Measurements from ENCODE around the gene DOCK11. TPM values are rescaled to one million over a fixed set of nuclear protein-coding genes. Genes with fewer than 3 reads are reported as not detected.
"Not testable (repeated sequence)": the region's sequence is repeated elsewhere in the genome, so short reads cannot be mapped to it uniquely, and the experiment has no call there.

DOCK11 gene
- total and polyA plus RNA-seq, 2 donors from 2014 or later = 11.4 to 49.5 TPM

GRCh38 chrX:118484216-118484903 is 11.3 kb upstream of the DOCK11 start:
- Histone ChIP-seq H3K27me3 (ENCODE audit: control insufficient read depth, insufficient read depth, low read length) (no peaks in the 10 kb centered on the region), H3K4me1 (ENCODE audit: control insufficient read depth in 2 of 3, insufficient read depth in 2 of 3, low read depth in 1 of 3, low read length in 3 of 3) (no peaks in the 10 kb centered on the region), H3K4me3 (ENCODE audit: low read length in 3 of 3) (no peak overlapping the region), H3K9me3 (ENCODE audit: control insufficient read depth in 2 of 3, insufficient read depth in 1 of 3, low read length in 3 of 3) (no peaks in the 10 kb centered on the region), H3K27ac (ENCODE audit: low read depth in 2 of 2, low read length in 2 of 2) (no peak overlapping the region), H3K36me3 (ENCODE audit: control insufficient read depth in 2 of 3, insufficient read depth in 3 of 3, low read length in 3 of 3) (no peaks in the 10 kb centered on the region), H3K9ac (ENCODE audit: low read length in 3 of 3) (no peak overlapping the region)
- DNase-seq (no peak), FAIRE-seq (no peak)
- no peak for TF ChIP-seq CTCF (IDR thresholded peaks at IDR 0.05; ENCODE audit: borderline replicate concordance, extremely low read depth, insufficient read depth)
- intact Hi-C loops (cut with DNase I) = no loop called here

GRCh38 chrX:118486693-118487092 is 8.9 kb upstream of the DOCK11 start:
- DNase-seq; H3K4me1 ChIP-seq (ENCODE audit: control insufficient read depth in 2 of 3, insufficient read depth in 2 of 3, low read depth in 1 of 3, low read length in 3 of 3); H3K9me3 ChIP-seq (ENCODE audit: control insufficient read depth in 2 of 3, insufficient read depth in 1 of 3, low read length in 3 of 3); H3K27me3 ChIP-seq (ENCODE audit: control insufficient read depth, insufficient read depth, low read length); FAIRE-seq; H3K27ac ChIP-seq (ENCODE audit: low read depth in 2 of 2, low read length in 2 of 2); intact Hi-C loops (cut with DNase I); H3K36me3 ChIP-seq (ENCODE audit: control insufficient read depth in 2 of 3, insufficient read depth in 3 of 3, low read length in 3 of 3); H3K9ac ChIP-seq (ENCODE audit: low read length in 3 of 3); H3K4me3 ChIP-seq (ENCODE audit: low read length in 3 of 3): not testable (repeated sequence)

GRCh38 chrX:118493016-118493415 is 2.6 kb upstream of the DOCK11 start:
- no peak for TF ChIP-seq CTCF (IDR thresholded peaks at IDR 0.05; ENCODE audit: borderline replicate concordance, extremely low read depth, insufficient read depth)
- H3K9me3 ChIP-seq (ENCODE audit: control insufficient read depth in 2 of 3, insufficient read depth in 1 of 3, low read length in 3 of 3) = no peaks in the 10 kb centered on the region
- H3K27me3 ChIP-seq (ENCODE audit: control insufficient read depth, insufficient read depth, low read length) = peaks cover under 1% of the 10 kb centered on the region
- H3K9ac ChIP-seq (ENCODE audit: low read length in 3 of 3) = no peak overlapping the region
- H3K4me1 ChIP-seq (ENCODE audit: control insufficient read depth in 2 of 3, insufficient read depth in 2 of 3, low read depth in 1 of 3, low read length in 3 of 3) = peaks cover 0 to 3% (median 0%) of the 10 kb centered on the region in 3 donors
- H3K36me3 ChIP-seq (ENCODE audit: control insufficient read depth in 2 of 3, insufficient read depth in 3 of 3, low read length in 3 of 3) = no peaks in the 10 kb centered on the region
- no peak for FAIRE-seq
- no peak overlapping the region for H3K4me3 ChIP-seq (ENCODE audit: low read length in 3 of 3)
- intact Hi-C loops (cut with DNase I) = no loop called here
- no peak overlapping the region for H3K27ac ChIP-seq (ENCODE audit: low read depth in 2 of 2, low read length in 2 of 2)
- no peak for DNase-seq

GRCh38 chrX:118493653-118494297 is 1.8 kb upstream of the DOCK11 start:
- H3K9ac ChIP-seq (ENCODE audit: low read length in 3 of 3) = no peak overlapping the region
- no peak for FAIRE-seq
- no peak for TF ChIP-seq CTCF (IDR thresholded peaks at IDR 0.05; ENCODE audit: borderline replicate concordance, extremely low read depth, insufficient read depth)

More at GRCh38 chrX:118493653-118494297, 1.8 kb upstream of the DOCK11 start:
- intact Hi-C loops (cut with DNase I) = no loop called here
- Histone ChIP-seq H3K4me1 (ENCODE audit: control insufficient read depth in 2 of 3, insufficient read depth in 2 of 3, low read depth in 1 of 3, low read length in 3 of 3) (peaks cover 0 to 3% (median 0%) of the 10 kb centered on the region in 3 donors), H3K4me3 (ENCODE audit: low read length in 3 of 3) (no peak overlapping the region), H3K27me3 (ENCODE audit: control insufficient read depth, insufficient read depth, low read length) (peaks cover 2% of the 10 kb centered on the region), H3K36me3 (ENCODE audit: control insufficient read depth in 2 of 3, insufficient read depth in 3 of 3, low read length in 3 of 3) (no peaks in the 10 kb centered on the region), H3K27ac (ENCODE audit: low read depth in 2 of 2, low read length in 2 of 2) (no peak overlapping the region), H3K9me3 (ENCODE audit: control insufficient read depth in 2 of 3, insufficient read depth in 1 of 3, low read length in 3 of 3) (no peaks in the 10 kb centered on the region)
- DNase-seq = no peak
